HEK293 (cell line): ENCODE measurements around the gene HELQ.

Source experiments
- CTCF ChIA-PET: fragments of 350-600 bp; formaldehyde crosslinking; extraction: SDS; loops from one replicate; lab custom pipeline; 2021; ENCODE audit warnings: antibody characterized with exemption; lab: Yijun Ruan, JAX
- POLR2A ChIA-PET: fragments of 300-600 bp; formaldehyde crosslinking; extraction: SDS; loops from one replicate; lab custom pipeline; 2020; ENCODE audit warnings: antibody characterized with exemption, inconsistent platforms; lab: Yijun Ruan, JAX
- H3K27ac ChIP-seq: fragments of 200-500 bp; sonication (Bioruptor generic); 2 replicates; pipeline ENCODE4 v1.5.1; 2014; ENCODE audit warnings: low read depth, low read length, control low read depth, inconsistent platforms; ENCODE audit errors: extremely low read depth
- H3K36me3 ChIP-seq, 2 experiments: fragments of 200-500 bp in 1 of 2; sonication (Bioruptor generic) in 1 of 2; 1 replicate in 1 of 2; 2 replicates in 1 of 2; pipeline ENCODE4 v1.5.1; 2014 to 2017; ENCODE audit warnings: inconsistent platforms in 2 of 2, low read length in 2 of 2; ENCODE audit not compliant: control insufficient read depth in 2 of 2, insufficient read depth in 1 of 2
- H3K4me1 ChIP-seq: fragments of 200-500 bp; sonication (Bioruptor generic); 2 replicates; pipeline ENCODE4 v1.5.1; 2014; ENCODE audit warnings: mild to moderate bottlenecking, low read length, inconsistent platforms; ENCODE audit not compliant: control insufficient read depth, insufficient read depth
- H3K4me3 ChIP-seq: 2 replicates; pipeline ENCODE4 v1.5.1; 2011; ENCODE audit warnings: low read depth, mild to moderate bottlenecking, control low read depth, low read length, moderate library complexity
- H3K9me3 ChIP-seq: fragments of 200-500 bp; sonication (Bioruptor generic); 2 replicates; pipeline ENCODE4 v1.5.1; 2014; ENCODE audit warnings: low read depth, low read length, inconsistent platforms; ENCODE audit not compliant: control insufficient read depth, insufficient read depth
- GLI2 ChIP-seq: fragments of 450-650 bp; formaldehyde crosslinking; IDR thresholded peaks from 2 replicates; pipeline ENCODE4; 2017; ENCODE audit warnings: missing biosample characterization, missing genetic modification characterization, low read depth, borderline replicate concordance
- KLF8 ChIP-seq: fragments of 450-650 bp; formaldehyde crosslinking; IDR thresholded peaks from 2 replicates; pipeline ENCODE4 v1.5.1; 2016; ENCODE audit warnings: missing biosample characterization, missing genetic modification characterization
- MYNN ChIP-seq: fragments of 450-650 bp; formaldehyde crosslinking; IDR thresholded peaks from 2 replicates; pipeline ENCODE4 v1.5.1; 2016; ENCODE audit warnings: missing biosample characterization, missing genetic modification characterization, borderline replicate concordance
- PRDM1 ChIP-seq: fragments of 450-650 bp; formaldehyde crosslinking; IDR thresholded peaks from 2 replicates; pipeline ENCODE4; 2016; ENCODE audit warnings: missing biosample characterization, missing genetic modification characterization
- SETDB1 ChIP-seq: IDR thresholded peaks from one replicate; pipeline ENCODE4 v1.6.1; 2017; ENCODE audit warnings: mild to moderate bottlenecking, low read length, moderate library complexity, mixed read lengths; ENCODE audit not compliant: insufficient read length
- SP3 ChIP-seq: fragments of 450-650 bp; formaldehyde crosslinking; IDR thresholded peaks from 2 replicates; pipeline ENCODE4 v1.5.1; 2016; ENCODE audit warnings: missing biosample characterization, missing genetic modification characterization
- SP7 ChIP-seq: fragments of 450-650 bp; formaldehyde crosslinking; IDR thresholded peaks from 2 replicates; pipeline ENCODE4 v1.5.1; 2016; ENCODE audit warnings: missing biosample characterization, missing genetic modification characterization
- ZFP69B ChIP-seq: fragments of 450-650 bp; formaldehyde crosslinking; IDR thresholded peaks from 2 replicates; pipeline ENCODE4 v1.5.1; 2016; ENCODE audit warnings: missing biosample characterization, missing genetic modification characterization
- ZNF146 ChIP-seq: fragments of 450-650 bp; formaldehyde crosslinking; IDR thresholded peaks from 2 replicates; pipeline ENCODE4 v1.5.1; 2016; ENCODE audit warnings: missing biosample characterization, missing genetic modification characterization
- ZNF175 ChIP-seq: fragments of 450-650 bp; formaldehyde crosslinking; IDR thresholded peaks from 2 replicates; pipeline ENCODE4 v1.5.1; 2016; ENCODE audit warnings: missing biosample characterization, missing genetic modification characterization
- ZNF211 ChIP-seq: fragments of 450-650 bp; formaldehyde crosslinking; IDR thresholded peaks from 2 replicates; pipeline ENCODE4 v1.5.1; 2016; ENCODE audit warnings: low read depth, missing biosample characterization, missing genetic modification characterization
- ZNF223 ChIP-seq: fragments of 450-650 bp; formaldehyde crosslinking; IDR thresholded peaks from 2 replicates; pipeline ENCODE4 v1.5.1; 2016; ENCODE audit warnings: missing biosample characterization, missing genetic modification characterization
- ZNF354C ChIP-seq: fragments of 450-650 bp; formaldehyde crosslinking; IDR thresholded peaks from 2 replicates; pipeline ENCODE4 v1.5.1; 2016; ENCODE audit warnings: missing biosample characterization, missing genetic modification characterization, low read depth, borderline replicate concordance
- ZNF514 ChIP-seq: fragments of 450-650 bp; formaldehyde crosslinking; IDR thresholded peaks from 2 replicates; pipeline ENCODE4 v1.5.1; 2016; ENCODE audit warnings: missing biosample characterization, missing genetic modification characterization
- ZNF560 ChIP-seq: fragments of 450-650 bp; formaldehyde crosslinking; IDR thresholded peaks from 2 replicates; pipeline ENCODE4 v1.5.1; 2017; ENCODE audit warnings: missing biosample characterization, missing genetic modification characterization, borderline replicate concordance
- ZNF654 ChIP-seq: fragments of 450-650 bp; formaldehyde crosslinking; IDR thresholded peaks from 2 replicates; pipeline ENCODE4 v1.5.1; 2016; ENCODE audit warnings: low read depth, missing biosample characterization, missing genetic modification characterization
- ZNF660 ChIP-seq: fragments of 450-650 bp; IDR thresholded peaks from 2 replicates; pipeline ENCODE4 v1.5.1; 2018; ENCODE audit warnings: missing biosample characterization, mild to moderate bottlenecking, missing genetic modification characterization
- ZNF664 ChIP-seq: fragments of 450-650 bp; formaldehyde crosslinking; IDR thresholded peaks from 2 replicates; pipeline ENCODE4 v1.5.1; 2016; ENCODE audit warnings: missing biosample characterization, missing genetic modification characterization
- ZNF747 ChIP-seq: fragments of 450-650 bp; formaldehyde crosslinking; IDR thresholded peaks from 2 replicates; pipeline ENCODE4 v1.5.1; 2016; ENCODE audit warnings: missing biosample characterization, missing genetic modification characterization
- ZNF785 ChIP-seq: fragments of 450-650 bp; formaldehyde crosslinking; IDR thresholded peaks from 2 replicates; pipeline ENCODE4 v1.5.1; 2016; ENCODE audit warnings: missing biosample characterization, missing genetic modification characterization
- ZSCAN16 ChIP-seq: fragments of 450-650 bp; formaldehyde crosslinking; IDR thresholded peaks from 2 replicates; pipeline ENCODE4 v1.5.1; 2016; ENCODE audit warnings: missing biosample characterization, missing genetic modification characterization
- TF ChIP-seq, protein P1 (sequence below): fragments of 450-650 bp; formaldehyde crosslinking; IDR thresholded peaks from 2 replicates; pipeline ENCODE4 v1.5.1; 2016; ENCODE audit warnings: missing biosample characterization, missing genetic modification characterization
- TF ChIP-seq, protein P2 (sequence below): fragments of 450-650 bp; IDR thresholded peaks from 2 replicates; pipeline ENCODE4 v1.5.1; 2018; ENCODE audit warnings: missing biosample characterization, missing genetic modification characterization
- TF ChIP-seq, protein P3 (sequence below): fragments of 450-650 bp; formaldehyde crosslinking; IDR thresholded peaks from 2 replicates; pipeline ENCODE4 v1.5.1; 2016; ENCODE audit warnings: missing biosample characterization, missing genetic modification characterization
- TF ChIP-seq, protein P4 (sequence below): fragments of 450-650 bp; formaldehyde crosslinking; IDR thresholded peaks from 2 replicates; pipeline ENCODE4 v1.5.1; 2016; ENCODE audit warnings: missing biosample characterization, missing genetic modification characterization
- TF ChIP-seq, protein P5 (sequence below): fragments of 450-650 bp; formaldehyde crosslinking; IDR thresholded peaks from 2 replicates; pipeline ENCODE4 v1.5.1; 2016; ENCODE audit warnings: missing biosample characterization, missing genetic modification characterization

HELQ gene

DNA sequence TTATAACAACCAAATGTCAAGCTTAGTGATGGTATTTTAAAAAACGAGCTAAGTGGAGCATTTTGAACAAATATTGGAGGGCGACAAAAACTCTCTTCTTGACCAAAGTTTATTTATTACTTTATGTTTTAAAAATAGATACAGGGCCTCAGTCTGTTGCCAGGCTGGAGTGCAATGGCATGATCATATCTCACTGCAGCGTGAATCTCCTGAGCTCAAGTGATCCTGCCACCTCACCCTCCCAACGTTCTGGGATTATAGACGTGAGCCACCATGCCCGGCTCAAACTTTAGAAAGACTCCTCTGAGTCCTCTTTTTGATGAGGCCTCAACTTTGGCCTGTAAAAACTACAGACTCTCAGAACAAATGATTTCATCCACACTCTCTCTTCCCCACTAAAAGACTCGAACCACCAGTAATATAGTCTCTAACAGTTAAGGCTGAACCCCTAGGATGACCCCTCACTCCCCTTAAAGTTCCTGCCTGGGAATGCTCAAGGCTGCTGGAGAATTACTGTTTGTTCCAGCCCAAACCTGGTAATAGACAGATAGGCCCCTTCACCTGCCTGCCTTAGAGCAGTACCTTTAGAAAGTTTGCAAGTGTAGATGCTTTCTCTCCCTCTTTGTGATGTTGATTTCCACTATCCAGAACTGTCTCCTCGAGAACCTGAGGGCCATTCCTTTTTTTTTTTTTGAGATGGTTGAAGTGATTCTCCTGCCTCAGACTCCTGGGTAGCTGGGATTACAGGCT lies 65.7 kb downstream of the HELQ start (continued):
- TF ChIP-seq, protein P1, sequence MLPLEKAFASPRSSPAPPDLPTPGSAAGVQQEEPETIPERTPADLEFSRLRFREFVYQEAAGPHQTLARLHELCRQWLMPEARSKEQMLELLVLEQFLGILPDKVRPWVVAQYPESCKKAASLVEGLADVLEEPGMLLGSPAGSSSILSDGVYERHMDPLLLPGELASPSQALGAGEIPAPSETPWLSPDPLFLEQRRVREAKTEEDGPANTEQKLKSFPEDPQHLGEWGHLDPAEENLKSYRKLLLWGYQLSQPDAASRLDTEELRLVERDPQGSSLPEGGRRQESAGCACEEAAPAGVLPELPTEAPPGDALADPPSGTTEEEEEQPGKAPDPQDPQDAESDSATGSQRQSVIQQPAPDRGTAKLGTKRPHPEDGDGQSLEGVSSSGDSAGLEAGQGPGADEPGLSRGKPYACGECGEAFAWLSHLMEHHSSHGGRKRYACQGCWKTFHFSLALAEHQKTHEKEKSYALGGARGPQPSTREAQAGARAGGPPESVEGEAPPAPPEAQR (tag by site-specific recombination), result no peak
- no peak for TF ChIP-seq KLF8 (tag by site-specific recombination)
- TF ChIP-seq, protein P2, sequence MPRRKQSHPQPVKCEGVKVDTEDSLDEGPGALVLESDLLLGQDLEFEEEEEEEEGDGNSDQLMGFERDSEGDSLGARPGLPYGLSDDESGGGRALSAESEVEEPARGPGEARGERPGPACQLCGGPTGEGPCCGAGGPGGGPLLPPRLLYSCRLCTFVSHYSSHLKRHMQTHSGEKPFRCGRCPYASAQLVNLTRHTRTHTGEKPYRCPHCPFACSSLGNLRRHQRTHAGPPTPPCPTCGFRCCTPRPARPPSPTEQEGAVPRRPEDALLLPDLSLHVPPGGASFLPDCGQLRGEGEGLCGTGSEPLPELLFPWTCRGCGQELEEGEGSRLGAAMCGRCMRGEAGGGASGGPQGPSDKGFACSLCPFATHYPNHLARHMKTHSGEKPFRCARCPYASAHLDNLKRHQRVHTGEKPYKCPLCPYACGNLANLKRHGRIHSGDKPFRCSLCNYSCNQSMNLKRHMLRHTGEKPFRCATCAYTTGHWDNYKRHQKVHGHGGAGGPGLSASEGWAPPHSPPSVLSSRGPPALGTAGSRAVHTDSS, result no peak
- TF ChIP-seq, protein P3, sequence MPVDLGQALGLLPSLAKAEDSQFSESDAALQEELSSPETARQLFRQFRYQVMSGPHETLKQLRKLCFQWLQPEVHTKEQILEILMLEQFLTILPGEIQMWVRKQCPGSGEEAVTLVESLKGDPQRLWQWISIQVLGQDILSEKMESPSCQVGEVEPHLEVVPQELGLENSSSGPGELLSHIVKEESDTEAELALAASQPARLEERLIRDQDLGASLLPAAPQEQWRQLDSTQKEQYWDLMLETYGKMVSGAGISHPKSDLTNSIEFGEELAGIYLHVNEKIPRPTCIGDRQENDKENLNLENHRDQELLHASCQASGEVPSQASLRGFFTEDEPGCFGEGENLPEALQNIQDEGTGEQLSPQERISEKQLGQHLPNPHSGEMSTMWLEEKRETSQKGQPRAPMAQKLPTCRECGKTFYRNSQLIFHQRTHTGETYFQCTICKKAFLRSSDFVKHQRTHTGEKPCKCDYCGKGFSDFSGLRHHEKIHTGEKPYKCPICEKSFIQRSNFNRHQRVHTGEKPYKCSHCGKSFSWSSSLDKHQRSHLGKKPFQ (tag by site-specific recombination), result no peak
- TF ChIP-seq ZNF560 (tag by site-specific recombination), result no peak
- no peak for TF ChIP-seq ZNF664 (tag by site-specific recombination)
- no peak for TF ChIP-seq ZNF747 (tag by site-specific recombination)
- no peak for TF ChIP-seq ZNF654 (tag by site-specific recombination)
- no peak for TF ChIP-seq ZNF223 (tag by site-specific recombination)
- no peak for TF ChIP-seq ZNF785 (tag by site-specific recombination)

DNA sequence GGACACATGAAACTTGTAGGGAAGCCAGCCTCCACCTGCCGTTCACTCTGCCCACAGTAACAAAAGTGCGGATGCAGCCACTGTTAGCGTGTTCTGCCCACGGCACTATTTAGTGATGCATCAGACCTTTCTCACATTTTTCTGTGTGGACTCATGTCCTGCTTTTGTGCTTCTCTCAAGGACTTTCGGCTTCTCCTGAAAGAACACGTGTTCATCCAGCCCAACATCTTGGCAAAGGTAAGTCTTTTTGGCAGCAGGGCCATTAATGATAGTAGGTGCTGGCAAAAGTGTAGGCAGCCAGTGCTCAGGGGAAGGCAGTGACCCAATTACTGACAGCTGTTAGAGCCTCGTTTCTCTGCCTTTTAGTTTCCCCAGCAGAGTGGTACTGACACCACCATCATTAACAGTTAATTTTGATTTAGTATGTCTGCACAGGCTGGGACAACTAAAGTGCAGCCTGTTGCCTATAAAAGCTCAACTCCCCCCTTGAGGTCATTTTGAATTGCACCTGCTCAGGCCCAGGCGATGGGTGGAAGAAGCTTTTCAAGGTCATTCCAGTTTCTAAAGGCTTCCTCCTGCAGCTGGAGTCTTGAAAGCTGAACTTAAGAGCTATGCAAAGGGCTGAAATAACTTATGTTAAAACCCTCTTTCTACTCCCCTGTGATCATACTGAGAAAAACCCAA lies 66.4 kb downstream of the HELQ start:
- POLR2A ChIA-PET, result no interaction called here
- CTCF ChIA-PET, result interaction anchor here (0.5 kb wide), 1 partner anchor 109 kb away, joined by 4 read pairs; no protein-coding TSS in a partner anchor
- no peak overlapping the region for H3K27ac ChIP-seq
- no peaks in the 10 kb centered on the region for H3K4me1 ChIP-seq
- no peak overlapping the region for H3K4me3 ChIP-seq
- no peaks in the 10 kb centered on the region for H3K36me3 ChIP-seq
- H3K9me3 ChIP-seq, result no peaks in the 10 kb centered on the region
- TF ChIP-seq SP3 (tag by site-specific recombination) (no peak), ZNF175 (tag by site-specific recombination) (no peak), GLI2 (tag by site-specific recombination) (no peak), ZNF146 (tag by site-specific recombination) (no peak), ZSCAN16 (tag by site-specific recombination) (no peak), ZNF660 (tag by site-specific recombination) (no peak), SETDB1 (no peak), ZFP69B (tag by site-specific recombination) (no peak), SP7 (tag by site-specific recombination) (no peak), ZNF514 (no peak), MYNN (tag by site-specific recombination) (no peak), ZNF354C (tag by site-specific recombination) (no peak), ZNF211 (tag by site-specific recombination) (no peak), PRDM1 (tag by site-specific recombination) (no peak)
- TF ChIP-seq, protein P4, sequence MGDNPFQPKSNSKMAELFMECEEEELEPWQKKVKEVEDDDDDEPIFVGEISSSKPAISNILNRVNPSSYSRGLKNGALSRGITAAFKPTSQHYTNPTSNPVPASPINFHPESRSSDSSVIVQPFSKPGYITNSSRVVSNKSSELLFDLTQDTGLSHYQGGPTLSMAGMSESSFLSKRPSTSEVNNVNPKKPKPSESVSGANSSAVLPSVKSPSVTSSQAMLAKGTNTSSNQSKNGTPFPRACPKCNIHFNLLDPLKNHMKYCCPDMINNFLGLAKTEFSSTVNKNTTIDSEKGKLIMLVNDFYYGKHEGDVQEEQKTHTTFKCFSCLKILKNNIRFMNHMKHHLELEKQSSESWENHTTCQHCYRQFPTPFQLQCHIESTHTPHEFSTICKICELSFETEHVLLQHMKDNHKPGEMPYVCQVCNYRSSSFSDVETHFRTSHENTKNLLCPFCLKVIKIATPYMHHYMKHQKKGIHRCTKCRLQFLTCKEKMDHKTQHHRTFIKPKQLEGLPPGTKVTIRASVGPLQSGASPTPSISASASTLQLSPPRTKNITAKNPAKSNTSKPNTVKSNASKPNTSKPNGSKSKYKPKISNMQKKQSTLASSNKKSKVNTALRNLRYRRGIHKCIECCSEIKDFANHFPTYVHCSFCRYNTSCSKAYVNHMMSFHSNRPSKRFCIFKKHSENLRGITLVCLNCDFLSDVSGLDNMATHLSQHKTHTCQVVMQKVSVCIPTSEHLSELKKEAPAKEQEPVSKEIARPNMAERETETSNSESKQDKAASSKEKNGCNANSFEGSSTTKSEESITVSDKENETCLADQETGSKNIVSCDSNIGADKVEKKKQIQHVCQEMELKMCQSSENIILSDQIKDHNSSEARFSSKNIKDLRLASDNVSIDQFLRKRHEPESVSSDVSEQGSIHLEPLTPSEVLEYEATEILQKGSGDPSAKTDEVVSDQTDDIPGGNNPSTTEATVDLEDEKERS (tag by site-specific recombination), result no peak
- TF ChIP-seq, protein P5, sequence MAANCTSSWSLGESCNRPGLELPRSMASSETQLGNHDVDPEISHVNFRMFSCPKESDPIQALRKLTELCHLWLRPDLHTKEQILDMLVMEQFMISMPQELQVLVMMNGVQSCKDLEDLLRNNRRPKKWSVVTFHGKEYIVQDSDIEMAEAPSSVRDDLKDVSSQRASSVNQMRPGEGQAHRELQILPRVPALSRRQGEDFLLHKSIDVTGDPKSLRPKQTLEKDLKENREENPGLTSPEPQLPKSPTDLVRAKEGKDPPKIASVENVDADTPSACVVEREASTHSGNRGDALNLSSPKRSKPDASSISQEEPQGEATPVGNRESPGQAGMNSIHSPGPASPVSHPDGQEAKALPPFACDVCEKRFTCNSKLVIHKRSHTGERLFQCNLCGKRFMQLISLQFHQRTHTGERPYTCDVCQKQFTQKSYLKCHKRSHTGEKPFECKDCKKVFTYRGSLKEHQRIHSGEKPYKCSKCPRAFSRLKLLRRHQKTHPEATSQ (tag by site-specific recombination), result no peak
